Parathyroid adenoma (tissue), 2 donors: Measurements from ENCODE around the gene SORD.
"Not testable (repeated sequence)": the region's sequence is repeated elsewhere in the genome, so short reads cannot be mapped to it uniquely, and the experiment has no call there.

Experiments
- H2AFZ ChIP-seq: fragments of 300-600 bp; sonication (generic); one replicate; pipeline ENCODE4 v1.7.0; 2017; ENCODE audit warnings: antibody characterized with exemption, mild to moderate bottlenecking
- H3K27ac ChIP-seq: fragments of 300-600 bp; sonication (generic); one replicate; pipeline ENCODE4 v1.7.0; 2017
- H3K27me3 ChIP-seq: fragments of 300-600 bp; sonication (generic); one replicate; pipeline ENCODE4 v1.7.0; 2017; ENCODE audit warnings: low read length; ENCODE audit not compliant: control insufficient read depth, insufficient read depth
- H3K36me3 ChIP-seq: fragments of 300-600 bp; sonication (generic); one replicate; pipeline ENCODE4 v1.7.0; 2017; ENCODE audit warnings: low read length; ENCODE audit not compliant: control insufficient read depth, insufficient read depth
- H3K4me1 ChIP-seq: fragments of 300-600 bp; sonication (generic); one replicate; pipeline ENCODE4 v1.7.0; 2017; ENCODE audit warnings: control low read depth
- H3K4me2 ChIP-seq: fragments of 300-600 bp; sonication (generic); one replicate; pipeline ENCODE4 v1.7.0; 2017; ENCODE audit warnings: low read length
- H3K4me3 ChIP-seq: fragments of 300-600 bp; sonication (generic); one replicate; pipeline ENCODE4 v1.7.0; 2017; ENCODE audit warnings: low read depth, low read length
- H3K79me2 ChIP-seq: fragments of 300-600 bp; sonication (generic); one replicate; pipeline ENCODE4 v1.7.0; 2017; ENCODE audit warnings: control low read depth
- H3K9ac ChIP-seq: fragments of 300-600 bp; sonication (generic); one replicate; pipeline ENCODE4 v1.7.0; 2017; ENCODE audit warnings: mild to moderate bottlenecking
- H3K9me3 ChIP-seq: fragments of 300-600 bp; sonication (generic); one replicate; pipeline ENCODE4 v1.7.0; 2017; ENCODE audit warnings: low read length; ENCODE audit not compliant: control insufficient read depth
- TF ChIP-seq, protein P1 (sequence below): fragments of 300-600 bp; sonication (generic); IDR thresholded peaks from one replicate; pipeline ENCODE4 v1.7.0; 2017; ENCODE audit warnings: antibody characterized with exemption, mild to moderate bottlenecking
- donor health status: primary hyperparathyroidism.

The SORD gene

DNA sequence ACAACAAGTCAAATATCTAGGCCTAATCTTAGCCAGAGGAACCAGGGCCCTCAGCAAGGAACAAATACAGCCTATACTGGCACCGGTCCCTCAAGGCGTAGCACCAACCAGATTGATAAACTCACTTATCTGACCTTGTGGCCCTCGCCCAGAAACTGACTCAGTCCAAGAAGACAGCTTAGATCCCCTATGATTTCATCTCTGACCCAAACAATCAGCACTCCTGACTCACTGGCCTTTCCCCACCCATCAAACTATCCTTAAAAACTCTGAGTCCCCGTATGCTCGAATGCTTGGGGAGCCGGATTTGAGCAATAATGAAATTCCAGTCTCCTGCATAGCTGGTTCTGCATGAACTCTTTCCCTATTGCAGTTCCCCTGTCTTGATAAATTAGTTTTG lies 1.6 kb upstream of the SORD start:
- Histone ChIP-seq H2AFZ (no peak overlapping the region), H3K9me3 (no peaks in the 10 kb centered on the region), H3K9ac (no peak overlapping the region), H3K4me3 (no peak overlapping the region), H3K4me1 (peaks cover 2% of the 10 kb centered on the region), H3K27me3 (no peaks in the 10 kb centered on the region), H3K4me2 (peak overlapping the region; percentile 30), H3K27ac (no peak overlapping the region), H3K36me3 (no peaks in the 10 kb centered on the region), H3K79me2 (no peaks in the 10 kb centered on the region)
- TF ChIP-seq, protein P1, sequence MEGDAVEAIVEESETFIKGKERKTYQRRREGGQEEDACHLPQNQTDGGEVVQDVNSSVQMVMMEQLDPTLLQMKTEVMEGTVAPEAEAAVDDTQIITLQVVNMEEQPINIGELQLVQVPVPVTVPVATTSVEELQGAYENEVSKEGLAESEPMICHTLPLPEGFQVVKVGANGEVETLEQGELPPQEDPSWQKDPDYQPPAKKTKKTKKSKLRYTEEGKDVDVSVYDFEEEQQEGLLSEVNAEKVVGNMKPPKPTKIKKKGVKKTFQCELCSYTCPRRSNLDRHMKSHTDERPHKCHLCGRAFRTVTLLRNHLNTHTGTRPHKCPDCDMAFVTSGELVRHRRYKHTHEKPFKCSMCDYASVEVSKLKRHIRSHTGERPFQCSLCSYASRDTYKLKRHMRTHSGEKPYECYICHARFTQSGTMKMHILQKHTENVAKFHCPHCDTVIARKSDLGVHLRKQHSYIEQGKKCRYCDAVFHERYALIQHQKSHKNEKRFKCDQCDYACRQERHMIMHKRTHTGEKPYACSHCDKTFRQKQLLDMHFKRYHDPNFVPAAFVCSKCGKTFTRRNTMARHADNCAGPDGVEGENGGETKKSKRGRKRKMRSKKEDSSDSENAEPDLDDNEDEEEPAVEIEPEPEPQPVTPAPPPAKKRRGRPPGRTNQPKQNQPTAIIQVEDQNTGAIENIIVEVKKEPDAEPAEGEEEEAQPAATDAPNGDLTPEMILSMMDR = no peak

DNA sequence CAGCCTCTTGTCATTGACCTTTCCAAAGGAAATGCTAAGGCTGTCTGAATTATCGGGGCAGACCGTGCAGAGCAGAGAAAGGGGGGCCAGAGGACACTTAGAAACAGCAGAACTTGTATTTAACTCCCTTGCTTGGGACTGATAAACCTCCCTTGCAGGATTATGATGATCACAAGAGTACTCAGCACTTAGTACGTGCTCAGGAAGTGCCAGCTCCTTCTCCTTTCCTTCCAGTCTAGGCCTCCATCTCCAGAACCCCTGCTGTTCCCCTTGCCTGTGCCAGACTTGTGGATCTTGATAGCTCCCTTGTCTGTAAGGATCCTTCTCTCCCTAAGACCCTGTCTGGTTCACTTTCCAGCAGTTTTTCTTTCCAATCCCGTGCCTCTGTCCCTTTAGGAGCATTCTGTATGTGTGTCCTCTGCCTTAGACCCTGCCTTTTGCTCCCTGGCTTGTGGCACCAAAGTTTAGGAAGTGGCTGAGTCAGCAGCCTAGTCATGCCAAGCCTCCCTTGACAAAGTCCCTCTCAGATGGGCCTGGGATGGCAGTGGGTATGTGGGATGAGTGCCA lies 747 bp downstream of the SORD start:
- peak overlapping the region; percentile 74 for H3K4me2 ChIP-seq
- peak overlapping the region; percentile 64 for H3K27ac ChIP-seq
- no peaks in the 10 kb centered on the region for H3K9me3 ChIP-seq
- H3K79me2 ChIP-seq = no peaks in the 10 kb centered on the region
- peaks cover 2% of the 10 kb centered on the region for H3K4me1 ChIP-seq
- H3K4me3 ChIP-seq = peak overlapping the region; percentile 65
- no peak overlapping the region for H3K9ac ChIP-seq
- TF ChIP-seq, protein P1 = no peak
- H3K27me3 ChIP-seq = no peaks in the 10 kb centered on the region
- peak overlapping the region; percentile 91 for H2AFZ ChIP-seq
- no peaks in the 10 kb centered on the region for H3K36me3 ChIP-seq

DNA sequence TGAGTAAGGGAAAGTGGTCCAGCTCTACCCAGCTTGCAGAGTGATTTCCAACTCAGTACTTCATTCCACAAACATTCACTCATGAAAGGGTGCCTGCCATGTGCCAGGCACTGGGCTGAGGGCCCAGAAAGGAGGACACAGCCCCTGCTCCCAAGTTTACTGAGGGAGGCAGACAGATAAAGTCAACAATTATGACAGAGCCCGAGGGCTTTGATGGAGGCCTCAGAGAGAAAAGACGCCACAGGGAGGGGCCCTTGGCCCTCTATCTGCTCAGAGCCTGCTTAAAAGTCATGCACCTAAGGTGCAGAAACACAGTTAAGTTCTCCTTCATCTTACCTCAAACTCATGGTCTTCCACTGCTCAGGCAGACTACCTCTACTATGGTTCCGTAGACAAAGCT lies 1.7 kb downstream of the SORD start:
- not testable (repeated sequence) for H3K27me3 ChIP-seq, H2AFZ ChIP-seq, H3K4me3 ChIP-seq, H3K79me2 ChIP-seq, H3K36me3 ChIP-seq, H3K4me2 ChIP-seq, H3K9me3 ChIP-seq, H3K27ac ChIP-seq, H3K4me1 ChIP-seq, H3K9ac ChIP-seq

DNA sequence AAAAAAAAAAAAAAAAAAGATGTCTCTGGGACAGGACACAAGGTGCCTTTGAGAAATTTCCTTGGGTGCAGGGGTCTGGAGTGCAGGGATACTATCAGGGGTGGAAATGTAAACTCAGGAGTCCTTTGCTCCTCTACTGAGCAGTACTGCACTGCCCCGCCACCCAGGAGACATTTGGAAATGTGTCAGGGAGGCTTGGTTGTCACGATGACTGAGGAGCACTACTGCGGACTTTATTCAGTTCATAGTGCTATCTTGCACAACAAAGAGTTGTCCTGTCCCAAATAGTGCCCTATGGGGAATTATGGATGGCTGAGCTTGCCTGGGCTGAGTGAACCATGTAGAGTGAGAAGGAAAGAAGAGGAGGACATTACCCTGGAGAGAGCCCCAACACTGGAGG lies 2.6 kb downstream of the SORD start:
- H3K79me2 ChIP-seq, H2AFZ ChIP-seq, H3K4me1 ChIP-seq, H3K9me3 ChIP-seq, H3K36me3 ChIP-seq, H3K4me3 ChIP-seq, H3K27ac ChIP-seq, H3K9ac ChIP-seq, H3K27me3 ChIP-seq, H3K4me2 ChIP-seq: not testable (repeated sequence)

DNA sequence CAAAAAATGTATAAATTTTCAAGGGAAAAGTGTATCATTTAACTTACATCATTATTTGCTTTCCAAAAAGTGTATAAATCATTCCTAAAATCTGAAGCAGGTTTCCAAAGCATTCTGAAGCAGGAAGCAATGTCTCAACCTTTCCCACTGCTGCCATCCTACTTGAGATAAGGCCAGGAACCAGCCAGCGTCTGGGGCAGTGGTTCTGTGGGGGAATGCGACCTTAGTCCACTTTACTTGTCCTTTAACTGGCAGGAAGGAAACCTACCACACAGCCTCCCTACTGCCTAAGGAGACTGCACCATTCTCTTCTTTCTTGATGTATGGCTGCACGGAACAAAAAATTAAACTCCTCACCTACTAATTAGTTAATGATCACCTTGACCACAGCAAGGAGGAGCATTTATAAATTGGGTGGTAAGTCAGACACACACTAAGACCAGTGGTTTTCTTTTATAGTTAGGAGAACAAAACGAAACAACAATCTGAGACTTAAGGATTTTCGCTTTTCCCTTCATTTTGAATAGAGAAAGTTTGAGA lies 3.7 kb downstream of the SORD start:
- Histone ChIP-seq H3K4me1 (no peaks in the 10 kb centered on the region), H2AFZ (no peak overlapping the region), H3K79me2 (no peaks in the 10 kb centered on the region), H3K27ac (no peak overlapping the region), H3K4me3 (no peak overlapping the region), H3K27me3 (no peaks in the 10 kb centered on the region), H3K9ac (no peak overlapping the region), H3K9me3 (no peaks in the 10 kb centered on the region), H3K4me2 (no peak overlapping the region), H3K36me3 (no peaks in the 10 kb centered on the region)
- TF ChIP-seq, protein P1 = no peak

DNA sequence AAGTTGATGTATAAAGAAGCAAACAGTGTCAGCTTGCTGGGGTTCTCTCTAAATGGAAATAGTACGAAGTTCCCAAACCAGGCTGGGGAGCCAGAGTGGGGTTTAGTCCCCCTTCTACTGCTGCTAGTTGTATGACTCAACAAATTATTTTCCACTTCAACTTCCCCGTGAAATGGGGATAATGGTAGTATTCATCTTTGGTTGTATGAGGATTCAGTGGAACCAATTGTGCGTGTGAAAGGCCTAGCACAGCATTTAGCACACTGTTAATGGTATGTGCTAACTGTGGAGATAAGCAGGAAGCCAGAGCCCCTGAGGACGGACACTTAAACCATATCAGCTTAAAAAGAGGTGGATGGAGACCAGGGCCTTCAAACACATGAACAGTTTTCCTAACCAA lies 4.2 kb downstream of the SORD start:
- Histone ChIP-seq H2AFZ (no peak overlapping the region), H3K27me3 (no peaks in the 10 kb centered on the region), H3K27ac (no peak overlapping the region), H3K4me2 (no peak overlapping the region), H3K79me2 (no peaks in the 10 kb centered on the region), H3K36me3 (no peaks in the 10 kb centered on the region), H3K9ac (no peak overlapping the region), H3K9me3 (no peaks in the 10 kb centered on the region), H3K4me3 (no peak overlapping the region), H3K4me1 (no peaks in the 10 kb centered on the region)
- TF ChIP-seq, protein P1 = no peak
